NT2/D1 (cell line): ENCODE results near the gene GRIK2.

Source experiments
- YY1 ChIP-seq: IDR thresholded peaks from 2 replicates; pipeline ENCODE4 v1.6.1; 2011; ENCODE audit not compliant: insufficient read length, insufficient read depth
- ZNF274 ChIP-seq: IDR thresholded peaks from 2 replicates; pipeline ENCODE4 v1.6.1; 2011; ENCODE audit warnings: mild to moderate bottlenecking, low read depth, low read length

DNA sequence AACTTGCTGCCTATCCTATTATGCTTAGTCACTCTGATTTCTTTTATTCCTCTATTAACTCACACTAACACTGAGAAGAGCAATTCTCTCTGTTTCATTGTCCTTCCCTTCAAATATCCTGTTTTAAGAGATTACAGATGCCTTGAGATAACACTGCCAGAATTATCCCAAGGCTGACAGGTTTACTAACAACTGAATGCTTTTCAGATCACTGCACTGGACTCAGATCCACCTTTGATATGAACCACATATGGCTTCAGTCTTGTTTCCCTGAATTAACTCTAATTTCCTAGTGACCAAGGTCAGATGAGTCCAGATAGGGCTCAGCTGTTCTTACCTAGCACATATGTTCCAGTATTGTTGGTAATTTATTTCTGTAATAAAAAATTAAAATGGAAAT lies 633.1 kb downstream of the GRIK2 start:
- TF ChIP-seq YY1 = no peak
- no peak for TF ChIP-seq ZNF274
